Activated T-cell treated with anti-CD3 and anti-CD28 coated beads for 48 hours (primary cell): Measurements from ENCODE around the gene GARIN1A.

Experiments used
- DNase-seq: peaks from one replicate; pipeline ENCODE4 v3.0.0-alpha.2; 2020; ENCODE audit warnings: low read depth

Gene GARIN1A

DNA sequence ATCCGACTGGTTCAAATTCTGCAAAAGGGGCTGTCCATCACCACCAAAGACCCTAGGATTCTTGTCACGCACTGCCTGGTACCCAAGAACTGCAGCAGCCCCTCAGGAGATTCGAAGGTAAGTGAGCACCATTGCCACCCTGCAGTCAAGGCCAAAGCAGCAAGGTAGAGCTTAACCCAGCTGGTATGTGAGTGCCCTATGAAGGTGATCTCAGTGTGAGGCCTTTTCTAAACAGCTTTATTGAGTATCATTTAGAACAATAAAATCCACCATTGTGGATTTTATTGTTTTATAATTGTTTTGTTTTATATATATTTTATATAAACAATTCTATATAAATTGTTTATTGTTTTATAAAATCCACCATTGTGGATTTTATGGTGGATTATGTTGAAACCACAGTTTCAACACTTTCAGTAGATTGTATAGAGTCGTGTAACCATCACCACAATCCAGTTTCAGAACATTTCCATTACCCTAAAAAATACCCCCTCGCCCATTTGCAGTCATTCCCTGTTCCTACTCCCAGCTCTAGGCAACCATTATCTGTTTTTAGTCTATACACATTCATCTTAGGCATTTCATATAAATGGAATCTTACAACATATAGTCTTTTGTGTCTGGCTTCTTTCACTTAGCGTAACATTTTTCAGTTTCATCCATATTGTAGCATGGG, 47.0 kb downstream of the GARIN1A start:
- DNase-seq, result no peak

DNA sequence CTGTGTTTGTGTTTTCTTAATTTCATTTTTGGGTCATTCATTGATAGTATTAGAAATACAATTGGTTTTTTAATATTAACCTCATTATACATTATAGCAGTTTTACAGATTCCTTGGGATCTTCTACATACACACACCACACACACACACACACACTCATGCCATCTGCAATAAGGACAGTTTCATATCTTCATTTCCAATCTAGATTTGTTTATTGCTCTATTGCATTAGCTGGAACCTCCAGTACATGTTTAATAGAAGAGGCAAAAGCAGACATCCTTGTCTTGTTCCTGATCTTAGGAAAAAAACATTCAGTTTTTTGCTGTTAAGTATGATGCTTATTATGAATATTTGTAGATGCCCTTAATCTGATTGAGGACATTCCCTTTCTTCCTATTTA, 49.3 kb downstream of the GARIN1A start:
- DNase-seq, result no peak
